ENCODE measurements around the gene SLC22A23. TPM values are rescaled to one million over a fixed set of nuclear protein-coding genes. Genes with fewer than 3 reads are reported as not detected.

SLC22A23 gene
- total RNA-seq, 1 donor from 2014 or later: 0.52 TPM

DNA sequence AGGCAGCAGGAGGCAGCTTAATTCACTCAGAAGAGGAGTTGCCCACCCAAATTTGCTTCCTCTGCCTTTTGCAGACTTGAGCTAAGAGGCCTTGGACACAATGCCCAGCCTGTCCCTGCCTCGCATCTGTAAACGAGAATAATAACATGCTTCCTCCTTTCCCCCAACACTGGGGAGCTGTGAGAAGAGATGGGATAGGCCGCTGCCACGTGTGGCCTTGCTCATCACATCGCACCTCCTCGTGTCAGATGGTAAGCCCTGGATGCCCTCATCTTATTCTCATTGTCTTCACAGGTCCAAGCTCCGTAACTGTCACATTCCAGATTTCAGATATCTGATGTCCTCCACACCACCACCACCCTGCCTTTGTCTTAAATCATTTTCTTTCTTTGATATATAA, 216.3 kb downstream of the SLC22A23 start:
- DNase-seq (ENCODE audit: low read depth): no peak
- TF ChIP-seq, protein P1, sequence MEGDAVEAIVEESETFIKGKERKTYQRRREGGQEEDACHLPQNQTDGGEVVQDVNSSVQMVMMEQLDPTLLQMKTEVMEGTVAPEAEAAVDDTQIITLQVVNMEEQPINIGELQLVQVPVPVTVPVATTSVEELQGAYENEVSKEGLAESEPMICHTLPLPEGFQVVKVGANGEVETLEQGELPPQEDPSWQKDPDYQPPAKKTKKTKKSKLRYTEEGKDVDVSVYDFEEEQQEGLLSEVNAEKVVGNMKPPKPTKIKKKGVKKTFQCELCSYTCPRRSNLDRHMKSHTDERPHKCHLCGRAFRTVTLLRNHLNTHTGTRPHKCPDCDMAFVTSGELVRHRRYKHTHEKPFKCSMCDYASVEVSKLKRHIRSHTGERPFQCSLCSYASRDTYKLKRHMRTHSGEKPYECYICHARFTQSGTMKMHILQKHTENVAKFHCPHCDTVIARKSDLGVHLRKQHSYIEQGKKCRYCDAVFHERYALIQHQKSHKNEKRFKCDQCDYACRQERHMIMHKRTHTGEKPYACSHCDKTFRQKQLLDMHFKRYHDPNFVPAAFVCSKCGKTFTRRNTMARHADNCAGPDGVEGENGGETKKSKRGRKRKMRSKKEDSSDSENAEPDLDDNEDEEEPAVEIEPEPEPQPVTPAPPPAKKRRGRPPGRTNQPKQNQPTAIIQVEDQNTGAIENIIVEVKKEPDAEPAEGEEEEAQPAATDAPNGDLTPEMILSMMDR (conservative IDR thresholded peaks at IDR 0.05; ENCODE audit: low read depth, low read length): no peak
- no peak overlapping the region for H3K4me3 ChIP-seq (ENCODE audit: low read depth, low read length)

DNA sequence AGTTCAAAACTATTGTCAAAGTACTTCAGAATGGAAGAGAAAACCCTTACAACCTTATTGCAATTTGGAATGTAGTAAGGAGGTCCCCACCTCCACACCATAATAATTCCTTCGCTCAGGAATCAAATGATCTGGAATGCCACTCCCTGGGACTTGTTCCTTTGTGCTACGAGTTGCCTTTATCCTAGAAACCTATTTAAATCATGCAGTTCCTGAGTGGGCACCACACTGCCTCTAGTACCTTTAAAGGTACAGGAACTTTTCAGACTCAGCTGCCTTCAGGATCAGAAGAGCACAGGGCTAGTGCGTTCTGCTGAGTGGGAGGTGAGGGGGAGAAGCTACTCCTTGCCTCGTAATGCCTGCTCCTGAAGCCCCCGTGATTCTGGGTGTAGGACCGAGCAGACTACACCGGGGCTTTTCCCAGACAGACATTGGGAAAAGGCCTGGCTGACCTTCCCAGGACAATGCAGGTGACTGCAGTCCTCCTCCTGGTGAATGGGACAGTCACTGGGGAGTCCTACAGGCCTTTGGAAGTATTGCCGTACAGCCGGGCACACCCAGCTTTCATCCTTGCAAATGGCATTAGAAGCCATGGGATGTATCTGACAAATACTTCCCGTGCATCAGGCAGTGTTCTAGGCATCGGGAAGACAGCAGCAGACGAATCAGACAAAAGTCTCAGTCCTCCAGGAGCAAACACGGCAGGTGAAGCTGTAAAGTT, 217.6 kb downstream of the SLC22A23 start:
- H3K4me3 ChIP-seq (ENCODE audit: low read depth, low read length): no peak overlapping the region
- no peak for DNase-seq (ENCODE audit: low read depth)
- TF ChIP-seq, protein P1 (conservative IDR thresholded peaks at IDR 0.05; ENCODE audit: low read depth, low read length): peak; percentile 24

DNA sequence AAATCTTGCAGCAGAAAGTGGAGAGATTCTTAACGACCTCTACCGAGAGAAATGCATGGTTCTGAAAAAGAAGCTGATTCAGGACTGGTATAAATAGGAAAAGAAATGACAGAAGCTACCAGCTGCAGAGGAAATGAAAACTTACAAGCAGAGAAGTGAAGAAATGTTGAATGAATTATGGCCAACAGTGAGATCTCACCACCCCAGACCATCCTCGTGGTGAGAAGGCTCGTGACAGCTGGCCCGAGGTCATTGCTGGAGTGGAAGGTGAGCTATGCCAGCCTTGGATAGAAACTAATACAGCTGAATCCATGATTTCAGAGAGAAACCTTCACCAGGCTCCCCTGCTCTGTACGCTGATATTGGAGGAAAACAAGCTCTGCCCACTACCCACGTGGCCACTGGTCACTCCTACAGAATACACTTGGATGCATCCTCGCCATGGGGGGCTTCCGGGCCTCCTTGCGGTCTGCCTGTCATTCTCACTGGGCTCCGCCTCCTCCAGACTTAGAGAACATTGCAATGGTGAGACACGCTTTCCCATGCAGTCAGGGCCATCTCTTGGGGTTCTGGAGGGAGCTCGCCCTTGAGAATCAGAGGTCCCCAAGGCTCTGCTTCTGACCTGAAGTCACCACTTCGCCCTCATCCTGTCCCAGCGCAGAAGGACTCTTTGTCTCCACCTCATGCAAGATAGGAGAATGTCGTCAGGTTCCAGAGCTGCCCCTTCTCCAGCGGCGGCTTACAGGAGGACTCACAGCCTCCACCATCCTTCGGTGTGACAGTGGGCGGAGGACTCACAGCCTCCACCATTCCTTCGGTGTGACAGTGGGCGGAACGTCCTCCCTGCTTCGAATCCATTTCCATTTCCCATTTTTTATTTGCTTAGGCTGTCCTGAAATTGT, 218.8 kb downstream of the SLC22A23 start:
- H3K4me3 ChIP-seq (ENCODE audit: low read depth, low read length): no peak overlapping the region
- DNase-seq (ENCODE audit: low read depth): no peak
- TF ChIP-seq, protein P1 (conservative IDR thresholded peaks at IDR 0.05; ENCODE audit: low read depth, low read length): no peak

DNA sequence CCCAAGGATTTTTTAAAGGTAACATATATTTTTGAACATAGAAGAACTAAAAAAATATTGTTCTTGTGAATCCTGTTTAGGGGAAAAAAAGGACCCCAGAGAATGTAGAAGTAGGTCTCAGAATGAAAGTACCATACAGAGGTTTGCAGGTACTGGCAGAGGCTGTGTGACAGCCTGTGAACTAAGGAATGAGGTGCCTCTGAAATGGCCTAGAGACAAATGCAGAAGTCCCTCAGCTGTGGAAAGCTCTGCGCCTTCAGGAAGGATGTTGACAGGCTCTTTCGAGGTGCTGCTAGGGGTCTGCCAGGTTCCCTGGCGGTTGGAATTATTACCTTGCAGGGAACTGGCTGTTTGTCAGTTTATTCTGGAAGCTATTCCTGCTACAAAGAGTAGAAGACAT, 220.8 kb downstream of the SLC22A23 start:
- no peak overlapping the region for H3K4me3 ChIP-seq (ENCODE audit: low read depth, low read length)
- no peak for DNase-seq (ENCODE audit: low read depth)
- TF ChIP-seq, protein P1 (conservative IDR thresholded peaks at IDR 0.05; ENCODE audit: low read depth, low read length): no peak

DNA sequence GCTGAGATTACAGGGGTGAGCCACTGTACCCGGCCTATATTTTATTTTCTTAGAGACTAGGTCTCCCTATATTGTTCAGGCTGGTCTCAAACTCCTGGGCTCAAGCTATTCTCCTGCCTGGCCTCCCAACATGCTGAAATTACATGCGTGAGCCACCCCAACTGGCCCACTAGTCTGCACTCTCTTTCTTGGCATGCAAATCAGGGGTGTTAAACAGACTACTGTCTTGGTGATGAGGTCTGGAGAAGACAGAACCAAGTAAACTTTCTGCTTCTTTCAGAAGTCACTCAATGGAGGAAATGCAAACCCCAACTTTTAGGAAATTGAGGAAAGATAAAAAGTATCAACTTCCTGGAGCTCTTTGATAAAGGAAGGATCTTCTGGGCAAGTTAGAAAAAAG, 221.4 kb downstream of the SLC22A23 start:
- no peak for DNase-seq (ENCODE audit: low read depth)
- H3K4me3 ChIP-seq (ENCODE audit: low read depth, low read length): no peak overlapping the region
- TF ChIP-seq, protein P1 (conservative IDR thresholded peaks at IDR 0.05; ENCODE audit: low read depth, low read length): no peak

DNA sequence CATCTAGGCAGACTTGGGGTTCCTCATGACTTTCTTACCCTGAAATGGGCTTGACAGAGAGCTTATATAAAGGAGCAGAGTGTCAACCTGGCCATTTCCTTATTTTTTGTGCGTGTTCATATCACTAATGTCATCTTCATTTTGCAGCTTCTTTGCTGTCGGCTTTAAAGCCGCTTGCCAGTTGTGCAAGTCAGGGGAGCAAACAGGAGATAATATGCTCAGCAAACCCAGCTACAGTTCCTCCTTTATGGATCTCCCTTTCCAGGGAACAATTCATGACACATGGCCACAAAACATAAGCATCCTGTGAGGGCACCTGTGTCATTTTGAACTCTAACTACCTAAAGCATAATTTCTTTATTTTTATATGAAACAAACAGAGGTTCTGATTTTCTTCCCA, 222.9 kb downstream of the SLC22A23 start:
- no peak overlapping the region for H3K4me3 ChIP-seq (ENCODE audit: low read depth, low read length)
- DNase-seq (ENCODE audit: low read depth): no peak
- TF ChIP-seq, protein P1 (conservative IDR thresholded peaks at IDR 0.05; ENCODE audit: low read depth, low read length): no peak
